ENCODE results near the gene BMP8B.

GRCh38 chr1:39717809-39718208 lies 70.9 kb downstream of the BMP8B start:
- TF ChIP-seq MAFK (IDR thresholded peaks at IDR 0.05; ENCODE audit: low read depth, low read length) (no peak), RFX5 (IDR thresholded peaks at IDR 0.05; ENCODE audit: borderline replicate concordance, low read depth, low read length) (no peak), CTCF (IDR thresholded peaks at IDR 0.05; ENCODE audit: control extremely low read depth in 1 of 3, insufficient read depth in 1 of 3, low read depth in 1 of 3, low read length in 3 of 3) (peak in 2 of 3 experiments; percentile 20 to 21; a peak in 2 of 4 replicates), POLR2A (IDR thresholded peaks at IDR 0.05; ENCODE audit: control extremely low read depth in 1 of 2, low read depth in 2 of 2, low read length in 2 of 2) (no peak), RAD21 (IDR thresholded peaks at IDR 0.05 in 1 of 2, conservative IDR thresholded peaks at IDR 0.05 in 1 of 2; ENCODE audit: low read depth in 2 of 2, low read length in 2 of 2) (peak; percentile 9 to 24; a peak in 2 of 4 replicates), TAF1 (IDR thresholded peaks at IDR 0.05; ENCODE audit: low read depth, low read length) (no peak), CBX5 (IDR thresholded peaks at IDR 0.05; ENCODE audit: low read depth, low read length) (no peak), CHD1 (IDR thresholded peaks at IDR 0.05; ENCODE audit: low read depth, low read length) (no peak), BCL11A (IDR thresholded peaks at IDR 0.05; ENCODE audit: low read depth in 2 of 2, low read length in 2 of 2) (no peak), EZH2 (IDR thresholded peaks at IDR 0.05; ENCODE audit: low read depth, low read length, severe bottlenecking) (no peak), BRCA1 (IDR thresholded peaks at IDR 0.05; ENCODE audit: low read depth, low read length) (no peak), CHD2 (IDR thresholded peaks at IDR 0.05; ENCODE audit: low read length) (no peak), TBP (IDR thresholded peaks at IDR 0.05; ENCODE audit: low read depth, low read length) (no peak), YY1 (IDR thresholded peaks at IDR 0.05; ENCODE audit: low read depth, low read length) (no peak)
